Retinal pigment epithelial cell (primary cell): Measurements from ENCODE around the gene LZTS2.

Experiments
- DNase-seq: peaks from one replicate; pipeline ENCODE4 v3.0.0-alpha.2; 2010; ENCODE audit warnings: low read depth
- H3K4me3 ChIP-seq: 2 replicates; pipeline ENCODE4 v1.5.1; 2011; ENCODE audit warnings: mild to moderate bottlenecking, low read length, control low read depth, moderate library complexity
- TF ChIP-seq, protein P1 (sequence below): conservative IDR thresholded peaks from 2 replicates; pipeline ENCODE4 v1.5.1; 2011; ENCODE audit warnings: low read depth, low read length, control low read depth, inconsistent platforms

The LZTS2 gene

DNA sequence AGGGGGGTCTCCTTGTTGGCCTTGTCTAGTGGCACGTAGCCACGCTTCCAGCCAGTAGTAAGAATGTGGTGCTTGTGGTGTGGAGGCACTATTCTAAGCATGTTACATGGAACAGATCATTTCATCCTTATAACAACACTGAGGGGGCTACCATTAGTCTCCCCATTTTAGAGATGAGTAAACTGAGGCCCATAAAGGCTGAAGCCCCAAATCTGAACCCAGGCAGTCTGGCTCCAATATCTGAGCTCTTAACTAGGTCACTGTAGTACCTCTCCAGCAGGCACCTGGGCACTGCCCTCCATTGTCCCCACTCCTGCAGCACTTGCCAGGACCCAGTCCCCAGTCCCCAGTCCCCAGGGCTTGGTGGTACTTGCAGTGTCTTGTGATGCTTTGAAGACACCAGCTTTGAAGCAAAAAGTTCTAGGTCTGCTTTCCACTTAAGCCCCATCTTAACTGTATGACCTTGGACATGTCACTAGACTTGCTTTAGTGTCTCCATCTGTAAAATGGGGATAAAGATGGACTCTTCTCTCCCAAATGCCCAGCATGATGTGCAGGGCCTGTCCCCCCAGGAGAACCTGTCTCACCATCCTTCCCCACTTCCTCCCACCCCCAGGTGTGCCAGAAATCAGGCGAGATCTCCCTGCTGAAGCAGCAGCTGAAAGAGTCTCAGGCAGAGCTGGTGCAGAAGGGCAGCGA lies 6.4 kb downstream of the LZTS2 start:
- DNase-seq = no peak
- H3K4me3 ChIP-seq = no peak overlapping the region
- TF ChIP-seq, protein P1, sequence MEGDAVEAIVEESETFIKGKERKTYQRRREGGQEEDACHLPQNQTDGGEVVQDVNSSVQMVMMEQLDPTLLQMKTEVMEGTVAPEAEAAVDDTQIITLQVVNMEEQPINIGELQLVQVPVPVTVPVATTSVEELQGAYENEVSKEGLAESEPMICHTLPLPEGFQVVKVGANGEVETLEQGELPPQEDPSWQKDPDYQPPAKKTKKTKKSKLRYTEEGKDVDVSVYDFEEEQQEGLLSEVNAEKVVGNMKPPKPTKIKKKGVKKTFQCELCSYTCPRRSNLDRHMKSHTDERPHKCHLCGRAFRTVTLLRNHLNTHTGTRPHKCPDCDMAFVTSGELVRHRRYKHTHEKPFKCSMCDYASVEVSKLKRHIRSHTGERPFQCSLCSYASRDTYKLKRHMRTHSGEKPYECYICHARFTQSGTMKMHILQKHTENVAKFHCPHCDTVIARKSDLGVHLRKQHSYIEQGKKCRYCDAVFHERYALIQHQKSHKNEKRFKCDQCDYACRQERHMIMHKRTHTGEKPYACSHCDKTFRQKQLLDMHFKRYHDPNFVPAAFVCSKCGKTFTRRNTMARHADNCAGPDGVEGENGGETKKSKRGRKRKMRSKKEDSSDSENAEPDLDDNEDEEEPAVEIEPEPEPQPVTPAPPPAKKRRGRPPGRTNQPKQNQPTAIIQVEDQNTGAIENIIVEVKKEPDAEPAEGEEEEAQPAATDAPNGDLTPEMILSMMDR = no peak

DNA sequence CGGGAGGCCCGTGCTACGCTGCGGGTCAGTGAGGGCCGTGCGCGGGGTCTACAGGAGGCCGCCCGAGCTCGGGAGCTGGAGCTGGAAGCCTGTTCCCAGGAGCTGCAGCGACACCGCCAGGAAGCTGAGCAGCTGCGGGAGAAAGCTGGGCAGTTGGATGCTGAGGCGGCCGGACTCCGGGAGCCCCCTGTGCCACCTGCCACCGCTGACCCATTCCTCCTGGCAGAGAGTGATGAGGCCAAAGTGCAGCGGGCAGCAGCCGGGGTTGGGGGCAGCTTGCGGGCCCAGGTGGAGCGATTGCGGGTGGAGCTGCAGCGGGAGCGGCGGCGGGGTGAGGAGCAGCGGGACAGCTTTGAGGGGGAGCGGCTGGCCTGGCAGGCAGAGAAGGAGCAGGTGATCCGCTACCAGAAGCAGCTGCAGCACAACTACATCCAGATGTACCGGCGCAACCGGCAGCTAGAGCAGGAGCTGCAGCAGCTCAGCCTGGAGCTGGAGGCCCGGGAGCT lies 7.0 kb downstream of the LZTS2 start:
- no peak for DNase-seq
- TF ChIP-seq, protein P1 = no peak
- no peak overlapping the region for H3K4me3 ChIP-seq

DNA sequence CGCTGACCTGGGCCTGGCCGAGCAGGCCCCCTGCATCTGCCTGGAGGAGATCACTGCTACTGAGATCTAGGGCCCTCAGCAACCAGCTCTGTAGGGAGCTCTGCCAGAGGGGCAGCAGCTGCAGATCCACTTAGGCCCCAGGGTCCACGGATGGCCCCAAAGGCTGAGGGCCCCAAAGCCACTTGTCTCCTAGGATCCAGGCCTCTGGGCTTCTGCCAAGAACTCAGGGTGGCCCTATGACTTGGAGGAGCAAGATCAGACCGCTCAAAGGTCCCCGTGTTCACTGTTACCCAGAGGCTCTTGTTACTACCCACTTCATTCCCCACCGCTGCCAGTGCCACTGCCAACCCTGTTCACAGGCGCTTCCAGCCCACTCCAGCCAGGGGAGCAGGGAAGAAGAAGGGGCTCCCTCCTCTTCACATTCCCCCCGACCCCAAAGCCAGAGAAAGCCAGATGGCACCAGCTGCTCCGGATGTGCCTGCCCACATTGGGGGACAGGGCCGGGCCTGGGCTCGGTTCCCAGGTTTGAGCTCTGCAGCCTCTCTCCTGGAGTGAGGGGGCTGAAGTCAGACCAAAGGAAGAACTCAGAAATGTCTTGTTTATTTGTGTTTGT lies 7.6 kb downstream of the LZTS2 start:
- DNase-seq = no peak
- no peak overlapping the region for H3K4me3 ChIP-seq
- TF ChIP-seq, protein P1 = no peak

DNA sequence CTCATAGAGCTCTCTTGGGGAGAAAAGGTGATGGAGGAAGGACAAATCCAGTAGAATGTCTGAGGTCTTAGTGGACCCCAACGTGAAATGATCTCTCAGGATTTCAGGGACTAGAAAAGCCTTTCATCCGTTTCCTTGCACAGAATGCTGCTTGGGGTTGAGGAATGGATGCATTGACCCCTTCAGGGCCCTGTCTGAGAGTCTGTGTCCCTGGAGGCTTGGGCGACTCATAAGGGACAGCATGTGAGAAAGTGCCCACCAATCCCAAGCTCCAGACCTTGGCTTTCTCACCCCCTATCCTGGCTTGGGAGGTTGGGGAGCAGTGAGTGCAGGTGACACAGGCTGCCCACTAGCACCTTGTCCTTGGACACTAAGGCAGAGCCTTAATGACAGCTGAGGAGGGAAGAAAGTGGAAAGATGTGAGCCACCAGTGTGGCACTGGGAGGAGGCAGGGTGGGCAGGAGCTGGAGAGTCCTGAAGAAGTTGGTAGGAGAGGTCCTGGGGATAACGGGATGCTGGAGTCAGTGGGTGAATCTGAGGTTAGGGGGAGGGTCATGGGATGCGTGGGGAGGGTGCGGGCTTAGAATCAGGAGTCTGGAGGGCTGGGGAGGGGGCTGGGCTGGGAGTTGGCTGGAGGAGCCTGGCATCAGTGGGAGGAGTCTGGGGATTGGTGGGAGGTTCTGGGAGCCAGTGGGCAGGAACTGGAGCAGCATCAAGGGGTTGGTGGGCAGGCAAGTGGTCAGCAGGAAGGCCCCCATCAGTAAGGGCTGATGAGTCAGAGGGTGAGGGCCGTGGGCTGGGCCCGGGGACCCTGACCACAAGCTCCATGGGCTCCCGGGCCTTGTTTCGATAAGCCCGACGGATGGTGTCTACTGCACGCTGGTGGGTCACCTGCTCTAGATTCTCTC lies 8.6 kb downstream of the LZTS2 start:
- no peak for DNase-seq

DNA sequence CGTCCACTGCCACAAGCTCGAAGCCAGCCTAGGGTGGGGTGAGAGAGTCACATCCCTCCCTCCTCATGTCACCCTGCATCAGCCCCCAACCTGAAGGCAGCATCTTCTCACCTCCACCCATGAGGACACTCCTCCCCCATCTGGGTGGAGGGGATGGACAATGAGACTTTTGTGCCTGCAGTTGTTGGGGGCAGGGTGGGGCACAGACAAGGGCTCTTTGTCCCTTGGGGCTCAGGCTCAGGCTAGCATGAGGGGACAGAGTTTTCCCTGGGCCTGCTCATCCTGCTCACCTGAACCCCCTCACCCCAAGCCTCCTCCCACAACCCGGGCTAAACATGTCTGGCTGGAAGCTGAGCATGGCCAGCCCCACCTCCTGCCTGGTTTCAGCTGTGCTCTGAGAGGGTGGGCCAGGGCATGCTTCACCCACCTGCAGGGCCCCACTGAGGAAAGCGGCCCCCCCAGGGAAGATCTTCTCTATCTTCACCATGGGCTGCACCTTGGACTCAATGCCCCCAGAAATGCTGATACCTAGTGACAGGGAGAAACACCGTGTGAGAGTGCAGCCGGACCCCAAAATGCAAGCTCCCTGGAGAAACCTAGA lies 9.3 kb downstream of the LZTS2 start:
- TF ChIP-seq, protein P1 = no peak
- no peak for DNase-seq
- no peak overlapping the region for H3K4me3 ChIP-seq

More for the DNA sequence above, 8.6 kb downstream of the LZTS2 start:
- H3K4me3 ChIP-seq = no peak overlapping the region
- TF ChIP-seq, protein P1 = no peak

DNA sequence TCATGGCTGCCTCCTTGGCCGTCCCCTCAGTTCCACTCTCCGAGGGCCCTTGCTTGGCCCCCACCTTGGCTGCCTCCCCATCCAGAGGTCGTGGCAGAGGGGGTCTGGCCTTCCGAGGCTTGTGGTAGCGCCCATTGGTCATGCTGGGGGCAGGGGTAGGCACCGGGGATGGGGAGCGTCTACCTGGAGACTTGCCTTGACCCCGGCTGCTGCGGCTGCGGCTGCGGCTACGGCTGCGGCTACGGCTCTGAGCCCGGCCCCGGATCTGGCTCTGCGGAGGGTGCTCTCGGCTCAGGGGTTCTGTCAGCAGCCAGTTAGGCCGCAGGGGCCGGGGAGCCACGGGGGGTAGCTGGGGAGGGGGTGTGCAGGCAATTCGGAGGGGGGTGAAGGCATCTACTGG lies 10.7 kb downstream of the LZTS2 start:
- H3K4me3 ChIP-seq = no peak overlapping the region
- TF ChIP-seq, protein P1 = no peak
- no peak for DNase-seq
